ENCODE results near the gene CA5B.

Gene CA5B

DNA sequence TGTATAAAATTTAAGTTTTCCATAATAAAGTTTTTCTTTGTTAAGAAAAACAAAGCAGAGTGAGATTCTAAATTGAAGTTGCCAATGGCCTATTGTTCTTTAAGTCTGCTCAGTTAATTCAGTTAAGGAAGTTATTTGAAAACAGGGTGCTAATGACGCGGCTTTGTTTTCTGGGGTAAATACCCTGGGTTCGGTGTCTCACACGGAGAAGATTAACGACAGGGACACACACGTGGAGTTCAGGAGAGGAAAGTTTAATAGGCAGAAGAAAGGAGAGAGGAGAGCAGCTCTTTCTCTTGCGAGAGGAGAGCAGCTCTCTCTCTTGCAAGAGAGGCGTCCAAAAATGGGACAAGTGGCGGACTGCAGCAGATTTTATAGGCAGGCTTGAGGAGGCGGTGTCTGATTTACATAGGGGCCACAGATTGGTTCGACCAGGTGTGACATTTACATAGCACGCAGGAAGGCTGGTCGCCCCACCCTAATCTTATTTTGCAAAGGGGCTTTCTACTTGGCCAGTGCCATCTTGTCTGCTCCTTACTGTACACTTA, 9.6 kb downstream of the CA5B start:
- no peak overlapping the region for H3K4me3 Mint-ChIP-seq
- peaks cover 44% of the 10 kb centered on the region for H3K4me1 Mint-ChIP-seq
- TF ChIP-seq, protein P1, sequence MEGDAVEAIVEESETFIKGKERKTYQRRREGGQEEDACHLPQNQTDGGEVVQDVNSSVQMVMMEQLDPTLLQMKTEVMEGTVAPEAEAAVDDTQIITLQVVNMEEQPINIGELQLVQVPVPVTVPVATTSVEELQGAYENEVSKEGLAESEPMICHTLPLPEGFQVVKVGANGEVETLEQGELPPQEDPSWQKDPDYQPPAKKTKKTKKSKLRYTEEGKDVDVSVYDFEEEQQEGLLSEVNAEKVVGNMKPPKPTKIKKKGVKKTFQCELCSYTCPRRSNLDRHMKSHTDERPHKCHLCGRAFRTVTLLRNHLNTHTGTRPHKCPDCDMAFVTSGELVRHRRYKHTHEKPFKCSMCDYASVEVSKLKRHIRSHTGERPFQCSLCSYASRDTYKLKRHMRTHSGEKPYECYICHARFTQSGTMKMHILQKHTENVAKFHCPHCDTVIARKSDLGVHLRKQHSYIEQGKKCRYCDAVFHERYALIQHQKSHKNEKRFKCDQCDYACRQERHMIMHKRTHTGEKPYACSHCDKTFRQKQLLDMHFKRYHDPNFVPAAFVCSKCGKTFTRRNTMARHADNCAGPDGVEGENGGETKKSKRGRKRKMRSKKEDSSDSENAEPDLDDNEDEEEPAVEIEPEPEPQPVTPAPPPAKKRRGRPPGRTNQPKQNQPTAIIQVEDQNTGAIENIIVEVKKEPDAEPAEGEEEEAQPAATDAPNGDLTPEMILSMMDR (IDR thresholded peaks at IDR 0.05), result no peak
- peak; percentile 16 for DNase-seq
- peaks cover 7% of the 10 kb centered on the region for H3K27me3 Mint-ChIP-seq (ENCODE audit: low read depth, poor library complexity)
- no peak overlapping the region for H3K27ac Mint-ChIP-seq
- peaks cover 24% of the 10 kb centered on the region for H3K36me3 Mint-ChIP-seq (ENCODE audit: low read depth)
- H3K9me3 Mint-ChIP-seq, result no peaks in the 10 kb centered on the region

DNA sequence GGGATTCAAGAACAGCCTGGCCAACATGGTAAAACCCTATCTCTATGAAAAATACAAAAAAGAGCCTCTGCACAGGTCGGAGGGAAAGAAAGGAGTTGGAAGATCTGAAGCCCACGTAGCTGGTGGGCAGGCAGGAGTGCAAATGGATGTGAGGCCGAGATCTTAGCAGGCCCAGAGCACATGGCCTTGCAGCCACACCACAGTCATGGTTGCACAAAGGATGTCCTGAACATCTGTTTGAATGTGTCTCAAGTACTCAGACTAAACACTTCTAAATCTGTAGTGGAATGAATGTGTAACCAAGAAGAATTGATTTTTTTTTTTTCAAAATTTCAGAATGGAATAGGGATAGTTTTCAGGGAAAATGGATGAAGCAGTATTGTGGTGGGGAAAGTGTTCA, 10.8 kb downstream of the CA5B start:
- DNase-seq, result no peak
- H3K4me1 Mint-ChIP-seq, result peaks cover 44% of the 10 kb centered on the region
- no peak overlapping the region for H3K4me3 Mint-ChIP-seq
- peaks cover 7% of the 10 kb centered on the region for H3K27me3 Mint-ChIP-seq (ENCODE audit: low read depth, poor library complexity)
- H3K9me3 Mint-ChIP-seq, result no peaks in the 10 kb centered on the region
- TF ChIP-seq, protein P1 (IDR thresholded peaks at IDR 0.05), result no peak
- H3K27ac Mint-ChIP-seq, result no peak overlapping the region
- peaks cover 29% of the 10 kb centered on the region for H3K36me3 Mint-ChIP-seq (ENCODE audit: low read depth)

GRCh38 chrX:15749642-15750610, 11.9 kb downstream of the CA5B start:
- no peak for DNase-seq
- Mint-ChIP-seq H3K4me1 (peaks cover 34% of the 10 kb centered on the region), H3K9me3 (no peaks in the 10 kb centered on the region), H3K27ac (peak overlapping the region; percentile 74), H3K27me3 (ENCODE audit: low read depth, poor library complexity) (peaks cover 7% of the 10 kb centered on the region), H3K4me3 (no peak overlapping the region), H3K36me3 (ENCODE audit: low read depth) (peaks cover 24% of the 10 kb centered on the region)
- TF ChIP-seq, protein P1 (IDR thresholded peaks at IDR 0.05), result no peak

DNA sequence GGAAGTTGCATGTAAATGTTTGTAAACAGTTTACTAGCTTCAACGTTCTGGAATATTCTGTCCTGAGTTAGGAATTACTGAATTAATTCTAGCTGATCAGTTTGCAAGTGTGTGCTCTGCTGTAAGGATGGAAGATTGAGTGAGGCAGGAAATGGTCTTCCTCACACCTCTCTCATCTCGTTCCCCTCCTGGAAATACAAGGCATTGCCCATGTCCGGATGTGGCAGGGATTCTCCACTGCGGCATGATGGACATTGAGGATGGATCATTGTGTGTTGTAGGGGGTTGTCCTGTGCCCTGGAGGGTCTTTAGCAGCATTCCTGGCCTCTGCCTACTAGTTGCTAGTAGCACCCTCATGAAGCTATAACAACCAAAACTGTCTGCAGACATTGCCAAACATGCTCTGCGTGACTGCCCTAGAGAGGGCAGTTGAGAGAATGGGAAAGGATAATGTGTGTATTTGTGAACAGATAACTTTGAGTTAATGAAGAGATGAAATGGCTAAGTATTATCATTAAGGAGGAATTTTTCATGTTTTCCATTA, 12.6 kb downstream of the CA5B start:
- Mint-ChIP-seq H3K4me1 (peaks cover 34% of the 10 kb centered on the region), H3K36me3 (ENCODE audit: low read depth) (peaks cover 18% of the 10 kb centered on the region), H3K9me3 (no peaks in the 10 kb centered on the region), H3K27ac (peak overlapping the region; percentile 64), H3K27me3 (ENCODE audit: low read depth, poor library complexity) (peaks cover 7% of the 10 kb centered on the region), H3K4me3 (no peak overlapping the region)
- no peak for DNase-seq
- TF ChIP-seq, protein P1 (IDR thresholded peaks at IDR 0.05), result no peak

DNA sequence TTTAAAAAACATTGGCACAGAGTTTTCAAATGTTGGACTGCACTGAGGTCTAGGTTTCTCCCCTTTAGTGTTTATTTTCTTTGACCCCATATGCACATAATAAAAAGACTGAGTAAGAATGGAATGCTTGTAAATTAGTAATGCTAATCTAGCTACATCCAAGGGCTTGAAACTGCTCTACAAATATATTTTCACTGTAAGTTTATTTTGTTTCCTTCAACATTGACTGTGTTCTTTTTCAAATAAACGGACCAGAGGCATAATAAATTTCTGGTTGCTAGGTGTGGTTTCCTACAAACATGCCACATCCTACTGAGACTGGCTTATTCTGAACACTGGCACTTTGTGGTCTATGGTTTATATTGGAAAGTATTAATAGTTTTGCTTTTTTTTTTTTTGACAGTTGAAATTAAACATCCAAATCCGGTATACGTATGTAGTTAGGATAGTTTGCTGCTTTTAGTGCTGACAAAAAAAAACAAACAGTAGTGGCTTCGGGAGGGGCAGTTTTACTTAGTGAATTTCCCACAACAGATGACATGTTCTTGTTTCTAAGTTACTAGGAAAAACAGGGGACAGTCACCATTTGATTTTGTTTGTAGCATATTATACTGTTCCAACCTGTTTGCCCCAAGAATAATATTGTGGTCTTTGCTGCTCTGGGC, 13.2 kb downstream of the CA5B start:
- H3K9me3 Mint-ChIP-seq, result no peaks in the 10 kb centered on the region
- peaks cover 18% of the 10 kb centered on the region for H3K36me3 Mint-ChIP-seq (ENCODE audit: low read depth)
- H3K27me3 Mint-ChIP-seq (ENCODE audit: low read depth, poor library complexity), result peaks cover 7% of the 10 kb centered on the region
- H3K27ac Mint-ChIP-seq, result peak overlapping the region; percentile 64
- H3K4me3 Mint-ChIP-seq, result no peak overlapping the region
- peaks cover 34% of the 10 kb centered on the region for H3K4me1 Mint-ChIP-seq
- TF ChIP-seq, protein P1 (IDR thresholded peaks at IDR 0.05), result no peak
- DNase-seq, result no peak
